Immature natural killer cell (primary cell): Measurements from ENCODE around the gene OTUD1. TPM values are rescaled to one million over a fixed set of nuclear protein-coding genes. Genes with fewer than 3 reads are reported as not detected.

Experiments used
- DNase-seq, 3 donors: peaks; one replicate each; pipeline ENCODE4 v3.0.0; 2022; ENCODE audit warnings: mixed read lengths in 1 of 3
- H3K27ac Mint-ChIP-seq, 6 donors: one replicate each; pipeline ENCODE4 v1.8.0; 2020; ENCODE audit warnings: mixed read lengths in 6 of 6, mild to moderate bottlenecking in 5 of 6, inconsistent platforms in 4 of 6, moderate library complexity in 3 of 6
- H3K27me3 Mint-ChIP-seq, 3 donors: one replicate each; pipeline ENCODE4 v1.8.0; 2020 to 2021; ENCODE audit warnings: low read depth in 3 of 3, mild to moderate bottlenecking in 3 of 3, mixed read lengths in 3 of 3, moderate library complexity in 3 of 3, inconsistent platforms in 1 of 3
- H3K36me3 Mint-ChIP-seq, 3 donors: one replicate each; pipeline ENCODE4 v1.8.0; 2020; ENCODE audit warnings: mixed read lengths in 3 of 3, inconsistent platforms in 2 of 3, mild to moderate bottlenecking in 2 of 3
- H3K4me1 Mint-ChIP-seq, 2 donors: one replicate each; pipeline ENCODE4 v1.8.0; 2020; ENCODE audit warnings: inconsistent platforms in 2 of 2, mild to moderate bottlenecking in 2 of 2, mixed read lengths in 2 of 2, moderate library complexity in 1 of 2
- H3K4me3 Mint-ChIP-seq, 5 donors: one replicate each; pipeline ENCODE4 v1.8.0; 2020; ENCODE audit warnings: mild to moderate bottlenecking in 5 of 5, mixed read lengths in 5 of 5, inconsistent platforms in 3 of 5, moderate library complexity in 3 of 5
- H3K9me3 Mint-ChIP-seq, 6 donors: one replicate each; pipeline ENCODE4 v1.8.0; 2020; ENCODE audit warnings: mild to moderate bottlenecking in 6 of 6, mixed read lengths in 6 of 6, inconsistent platforms in 4 of 6, moderate library complexity in 3 of 6
- polyA plus RNA-seq, 3 donors: library from polyadenylated mRNA; unstranded; fragments of 300-500 nt; fragmentation: Illumina TruSeq; gene quantifications; one replicate each; pipeline ENCODE4 v1.2.3, GENCODE V29; 2021

OTUD1 gene
- polyA plus RNA-seq, 3 donors from 2014 or later: 3.4 to 4.0 (median 3.9) TPM

DNA sequence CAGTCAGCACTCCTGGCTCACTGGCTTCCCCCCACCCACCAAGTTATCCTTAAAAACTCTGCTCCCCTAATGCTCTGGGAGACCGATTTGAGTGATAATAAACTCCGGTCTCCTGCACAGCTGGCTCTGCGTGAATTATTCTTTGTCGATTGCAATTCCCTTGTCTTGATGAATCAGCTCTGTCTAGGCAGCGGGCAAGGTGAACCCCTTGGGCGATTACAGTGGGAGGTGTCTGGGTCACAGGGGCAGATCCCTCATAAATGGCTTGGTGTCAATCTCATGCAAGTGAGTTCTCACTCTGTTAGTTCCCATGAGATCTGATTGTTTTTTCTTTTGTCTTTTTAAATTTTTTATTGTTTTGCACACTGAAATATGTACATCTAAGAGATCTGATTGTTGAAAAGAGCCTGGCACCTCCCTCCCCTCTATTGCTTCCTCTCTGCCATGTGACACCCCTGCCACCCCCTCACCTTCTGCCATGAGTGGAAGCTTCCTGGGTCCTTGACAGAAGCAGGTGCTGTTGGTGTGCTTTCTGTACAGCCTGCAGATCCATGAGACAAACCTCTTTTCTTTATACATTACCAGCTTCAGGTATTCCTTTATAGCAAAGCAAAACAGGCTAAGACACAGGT, 20.5 kb downstream of the OTUD1 start:
- Mint-ChIP-seq H3K4me1 (no peaks in the 10 kb centered on the region), H3K27me3 (peaks cover 2 to 10% (median 6%) of the 10 kb centered on the region in 3 donors), H3K36me3 (no peaks in the 10 kb centered on the region), H3K4me3 (no peak overlapping the region), H3K27ac (peak overlapping the region in 1 of 6 donors; percentile 7), H3K9me3 (no peaks in the 10 kb centered on the region)
- DNase-seq: no peak

DNA sequence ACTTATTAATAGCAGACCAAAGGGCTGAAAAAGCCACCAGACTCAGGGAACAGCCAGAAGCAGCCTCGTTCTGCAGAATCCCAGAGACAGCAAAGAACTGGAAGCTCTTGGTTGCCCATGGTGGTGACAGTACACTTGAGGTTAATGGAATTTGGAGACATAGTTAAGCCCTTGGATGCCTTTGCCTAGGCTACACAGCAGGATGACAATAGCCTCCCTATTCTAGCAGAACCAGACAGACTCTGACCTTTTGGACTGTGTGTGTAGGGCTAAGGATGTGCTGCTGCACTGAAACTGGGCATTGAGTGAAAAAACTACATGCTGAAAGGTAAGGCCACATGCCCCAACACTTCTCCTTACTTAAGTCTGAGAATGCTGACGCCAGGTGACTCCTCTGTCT, 22.7 kb downstream of the OTUD1 start:
- Mint-ChIP-seq H3K27ac (no peak overlapping the region), H3K27me3 (peaks cover 2 to 15% (median 9%) of the 10 kb centered on the region in 3 donors), H3K4me3 (no peak overlapping the region), H3K9me3 (no peaks in the 10 kb centered on the region), H3K36me3 (no peaks in the 10 kb centered on the region), H3K4me1 (no peaks in the 10 kb centered on the region)
- DNase-seq: no peak

DNA sequence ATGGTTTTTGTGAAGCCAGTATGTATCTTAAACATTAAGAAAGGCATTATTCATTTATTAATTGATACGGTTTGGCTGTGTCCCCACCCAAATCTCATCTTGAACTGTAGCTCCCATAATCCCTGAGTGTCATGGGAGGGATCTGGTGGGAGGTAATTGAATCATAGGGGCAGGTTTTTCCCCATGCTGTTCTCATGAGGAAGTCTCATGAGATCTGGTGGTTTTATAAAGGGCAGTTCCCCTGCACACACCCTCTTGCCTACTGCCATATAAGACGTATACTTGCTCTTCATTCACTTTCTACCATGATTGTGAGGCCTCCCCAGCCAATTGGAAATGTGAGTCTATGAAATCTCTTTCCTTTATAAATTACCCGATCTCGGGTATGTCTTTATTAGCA, 28.1 kb downstream of the OTUD1 start:
- no peak for DNase-seq
- H3K27me3 Mint-ChIP-seq: peaks cover 4 to 11% (median 9%) of the 10 kb centered on the region in 3 donors
- no peak overlapping the region for H3K4me3 Mint-ChIP-seq
- H3K27ac Mint-ChIP-seq: no peak overlapping the region
- peaks cover 0 to 2% (median 0%) of the 10 kb centered on the region in 6 donors for H3K9me3 Mint-ChIP-seq
- no peaks in the 10 kb centered on the region for H3K36me3 Mint-ChIP-seq
- H3K4me1 Mint-ChIP-seq: no peaks in the 10 kb centered on the region

- Mint-ChIP-seq H3K36me3 (no peaks in the 10 kb centered on the region), H3K9me3 (peaks cover 0 to 2% (median 0%) of the 10 kb centered on the region in 6 donors), H3K27ac (no peak overlapping the region), H3K4me3 (no peak overlapping the region), H3K4me1 (no peaks in the 10 kb centered on the region), H3K27me3 (peaks cover 3 to 11% (median 9%) of the 10 kb centered on the region in 3 donors)
- no peak for DNase-seq
Measured at GRCh38 chr10:23467548-23467947, 28.7 kb downstream of the OTUD1 start.

DNA sequence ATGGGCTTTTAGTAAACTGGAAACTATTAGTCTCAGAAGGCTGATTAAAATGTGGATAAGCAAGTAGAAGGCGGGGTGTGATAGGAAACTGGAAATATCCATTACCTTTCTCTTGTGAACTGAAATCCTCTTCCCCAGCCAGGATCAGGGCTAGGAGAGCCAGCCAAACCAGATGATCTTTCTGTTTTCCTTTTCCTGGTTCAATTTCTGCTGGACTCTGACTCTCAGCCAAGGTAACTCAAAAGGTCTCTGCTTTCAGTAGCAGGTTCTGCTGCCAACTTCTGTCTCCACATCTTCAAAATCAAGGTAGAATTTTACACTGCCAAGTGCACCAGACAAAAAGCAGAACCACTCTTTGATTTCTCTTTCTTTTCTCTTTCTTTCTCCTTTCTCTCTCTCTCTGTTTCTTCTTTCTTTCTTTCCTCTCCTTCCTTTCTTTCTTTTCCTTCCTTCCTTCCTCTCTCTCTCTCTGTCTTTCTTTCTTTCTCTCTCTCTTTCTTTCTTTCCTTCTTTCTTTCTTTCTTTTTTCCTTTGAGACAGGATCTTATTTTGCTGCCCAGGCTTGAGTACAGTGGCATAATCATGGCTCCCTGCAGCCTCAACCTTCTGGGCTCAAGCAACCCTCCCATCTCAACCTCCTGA, 30.8 kb downstream of the OTUD1 start:
- no peak for DNase-seq
- Mint-ChIP-seq H3K27ac (no peak overlapping the region), H3K4me1 (no peaks in the 10 kb centered on the region), H3K36me3 (peaks cover 0 to under 1% (median 0%) of the 10 kb centered on the region in 3 donors), H3K4me3 (no peak overlapping the region), H3K27me3 (peaks cover 3 to 11% (median 5%) of the 10 kb centered on the region in 3 donors), H3K9me3 (peaks cover 0 to 2% (median 0%) of the 10 kb centered on the region in 6 donors)

DNA sequence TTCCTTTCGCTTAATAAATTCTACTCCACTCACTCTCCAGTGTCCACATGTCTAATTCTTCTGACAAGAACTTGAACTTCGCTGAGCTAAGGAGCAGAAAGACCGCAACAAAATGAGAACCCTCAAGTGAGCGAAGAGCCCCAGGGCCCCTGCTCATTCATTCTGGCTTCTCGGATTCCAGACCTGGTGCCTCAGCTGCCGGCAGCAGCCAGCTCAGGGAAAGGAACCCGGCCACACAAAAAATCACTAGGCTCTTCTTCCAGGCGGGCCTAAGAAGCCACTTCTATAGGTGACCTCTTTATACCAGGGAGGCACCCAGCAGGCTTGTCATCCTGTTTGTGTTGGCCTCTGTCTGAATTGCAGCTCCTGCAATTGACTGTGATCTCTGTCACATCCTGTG, 33.3 kb downstream of the OTUD1 start:
- peaks cover 4 to 12% (median 12%) of the 10 kb centered on the region in 3 donors for H3K27me3 Mint-ChIP-seq
- peaks cover 0 to 2% (median 0%) of the 10 kb centered on the region in 6 donors for H3K9me3 Mint-ChIP-seq
- H3K4me1 Mint-ChIP-seq: no peaks in the 10 kb centered on the region
- H3K27ac Mint-ChIP-seq: no peak overlapping the region
- no peak overlapping the region for H3K4me3 Mint-ChIP-seq
- H3K36me3 Mint-ChIP-seq: peaks cover 0 to 4% (median 0%) of the 10 kb centered on the region in 3 donors
- DNase-seq: no peak

GRCh38 chr10:23474081-23474480, 35.2 kb downstream of the OTUD1 start:
- H3K27me3 Mint-ChIP-seq: peaks cover 4 to 10% (median 8%) of the 10 kb centered on the region in 3 donors
- peaks cover 0 to 4% (median 0%) of the 10 kb centered on the region in 3 donors for H3K36me3 Mint-ChIP-seq
- no peaks in the 10 kb centered on the region for H3K4me1 Mint-ChIP-seq
- DNase-seq: no peak
- peaks cover 0 to 1% (median 0%) of the 10 kb centered on the region in 6 donors for H3K9me3 Mint-ChIP-seq
- no peak overlapping the region for H3K4me3 Mint-ChIP-seq
- H3K27ac Mint-ChIP-seq: no peak overlapping the region

- H3K4me3 Mint-ChIP-seq: no peak overlapping the region
- peaks cover 0 to 1% (median 0%) of the 10 kb centered on the region in 6 donors for H3K9me3 Mint-ChIP-seq
- no peaks in the 10 kb centered on the region for H3K4me1 Mint-ChIP-seq
- no peak overlapping the region for H3K27ac Mint-ChIP-seq
- peaks cover 0 to 4% (median 0%) of the 10 kb centered on the region in 3 donors for H3K36me3 Mint-ChIP-seq
- DNase-seq: no peak
- H3K27me3 Mint-ChIP-seq: peaks cover 6 to 10% (median 8%) of the 10 kb centered on the region in 3 donors
Measured at GRCh38 chr10:23474626-23475025, 35.8 kb downstream of the OTUD1 start.

DNA sequence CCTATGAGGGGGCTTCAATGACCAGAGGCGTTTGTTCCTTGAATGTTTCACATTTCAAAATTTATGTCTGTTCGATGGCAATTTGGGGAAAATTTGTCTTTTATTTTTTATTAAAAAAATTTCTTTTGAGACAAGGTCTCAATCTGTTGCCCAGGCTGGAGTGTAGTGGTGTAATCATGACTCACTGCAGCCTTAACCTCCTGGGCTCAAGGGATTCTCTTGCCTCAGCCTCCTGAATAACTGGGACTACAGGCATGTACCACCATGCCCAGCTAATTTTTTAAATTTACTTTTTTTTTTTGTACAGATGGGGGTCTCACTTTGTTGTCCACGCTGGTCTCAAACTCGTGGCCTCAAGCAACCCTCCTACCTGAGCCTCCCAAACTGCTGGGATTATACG, 39.7 kb downstream of the OTUD1 start:
- no peaks in the 10 kb centered on the region for H3K9me3 Mint-ChIP-seq
- no peak for DNase-seq
- H3K27ac Mint-ChIP-seq: no peak overlapping the region
- H3K4me1 Mint-ChIP-seq: no peaks in the 10 kb centered on the region
- no peak overlapping the region for H3K4me3 Mint-ChIP-seq
- peaks cover 4 to 11% (median 8%) of the 10 kb centered on the region in 3 donors for H3K27me3 Mint-ChIP-seq
- H3K36me3 Mint-ChIP-seq: peaks cover 0 to 4% (median 0%) of the 10 kb centered on the region in 3 donors

DNA sequence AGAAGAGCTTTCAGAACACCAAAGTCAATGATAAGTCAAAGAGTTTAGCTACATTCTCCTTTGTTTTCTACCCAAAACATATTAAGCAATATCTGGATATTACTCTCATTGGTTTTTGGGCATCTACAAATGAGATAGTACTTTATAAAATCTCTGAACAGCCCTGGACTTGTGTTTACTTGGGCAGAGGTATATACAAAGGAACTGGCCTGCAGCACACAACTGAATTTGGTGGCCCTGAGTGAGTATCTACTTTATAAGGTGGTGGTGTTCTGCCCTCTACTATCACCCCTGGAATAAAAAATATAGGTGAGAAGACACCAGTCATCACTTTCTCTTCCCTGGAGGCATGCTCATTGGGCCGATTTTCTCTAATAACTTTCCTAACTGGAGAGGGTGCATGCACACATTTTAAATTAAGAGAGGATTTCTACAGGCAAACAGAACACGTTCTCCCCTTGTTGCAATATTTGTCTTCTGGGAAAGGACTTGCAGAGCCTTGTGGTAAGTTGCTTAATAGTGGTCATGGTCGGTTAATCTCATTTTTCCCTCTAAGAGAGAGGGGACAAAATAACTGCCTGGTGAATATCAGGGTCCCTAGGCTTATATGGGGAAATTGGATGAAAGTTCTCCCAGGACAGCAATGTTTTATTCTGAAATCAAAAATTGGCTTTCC, 41.1 kb downstream of the OTUD1 start:
- H3K27me3 Mint-ChIP-seq: peaks cover 4 to 11% (median 4%) of the 10 kb centered on the region in 3 donors
- no peak overlapping the region for H3K27ac Mint-ChIP-seq
- DNase-seq: no peak
- no peaks in the 10 kb centered on the region for H3K9me3 Mint-ChIP-seq
- H3K4me1 Mint-ChIP-seq: no peaks in the 10 kb centered on the region
- no peak overlapping the region for H3K4me3 Mint-ChIP-seq
- peaks cover 0 to 1% (median 0%) of the 10 kb centered on the region in 3 donors for H3K36me3 Mint-ChIP-seq

GRCh38 chr10:23481363-23481961, 42.6 kb downstream of the OTUD1 start:
- Mint-ChIP-seq H3K27me3 (peaks cover 2 to 3% (median 2%) of the 10 kb centered on the region in 3 donors), H3K4me1 (no peaks in the 10 kb centered on the region), H3K9me3 (no peaks in the 10 kb centered on the region), H3K4me3 (no peak overlapping the region), H3K36me3 (no peaks in the 10 kb centered on the region), H3K27ac (no peak overlapping the region)
- no peak for DNase-seq

DNA sequence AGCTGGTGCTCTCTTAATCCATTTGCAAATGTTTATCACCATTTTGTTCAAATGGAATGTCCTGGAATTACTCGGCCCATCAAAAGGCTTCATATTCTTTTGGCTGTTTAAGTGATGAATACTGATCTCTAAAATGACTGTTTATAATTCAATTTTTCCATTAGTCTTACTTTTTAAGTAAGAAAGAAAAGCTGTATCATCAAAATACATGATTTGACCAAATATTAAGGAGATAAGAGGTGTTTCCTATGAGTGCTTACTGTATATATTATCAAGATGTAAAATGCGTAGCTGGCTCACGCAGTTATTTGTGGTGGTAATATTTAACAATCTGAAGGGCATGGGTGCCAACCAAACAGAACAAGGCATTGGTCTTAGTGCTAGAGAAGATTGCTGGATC, 51.2 kb downstream of the OTUD1 start:
- Mint-ChIP-seq H3K27me3 (peaks cover 2 to 10% (median 5%) of the 10 kb centered on the region in 3 donors), H3K36me3 (no peaks in the 10 kb centered on the region)
- DNase-seq: no peak

More for the DNA sequence above, 51.2 kb downstream of the OTUD1 start:
- Mint-ChIP-seq H3K4me3 (no peak overlapping the region), H3K4me1 (no peaks in the 10 kb centered on the region), H3K27ac (no peak overlapping the region), H3K9me3 (no peaks in the 10 kb centered on the region)
